C4-2B (cell line): ENCODE results near the gene OTOG.

Source experiments
- CTCF ChIP-seq: fragments of 450-650 bp; conservative IDR thresholded peaks from 2 replicates; pipeline ENCODE4 v1.5.1; 2017; ENCODE audit warnings: mild to moderate bottlenecking
- ZFX ChIP-seq: fragments of 450-650 bp; IDR thresholded peaks from 2 replicates; pipeline ENCODE4 v1.6.1; 2017

- TF ChIP-seq CTCF (no peak), ZFX (no peak)
Observed at GRCh38 chr11:17611049-17611448, 64.0 kb downstream of the OTOG start.
